Skin epidermis (tissue), 12 donors: ENCODE data around the gene ADISSP.
A peak's percentile ranks its signal among the peaks of the same experiment; 100 is the strongest.

Experiments
- H3K27ac ChIP-seq, 21 experiments: fragments of 200-600 bp; sonication (generic) in 11 of 21; one replicate each; pipeline ENCODE4 v1.5.0; 2020; ENCODE audit warnings: mild to moderate bottlenecking in 3 of 21, inconsistent platforms in 2 of 21, moderate library complexity in 2 of 21
- H3K4me3 ChIP-seq, 7 experiments: fragments of 200-600 bp; sonication (generic) in 2 of 7; one replicate each; pipeline ENCODE4 v1.5.0; 2020; ENCODE audit warnings: inconsistent platforms in 2 of 7, mild to moderate bottlenecking in 2 of 7, moderate library complexity in 1 of 7

Gene ADISSP

GRCh38 chr20:3784216-3784853 lies 16.8 kb upstream of the ADISSP start:
- H3K4me3 ChIP-seq, result peak overlapping the region in 3 of 7 experiments; percentile 56 to 64 (median 57)
- H3K27ac ChIP-seq, result peak overlapping the region in 11 of 21 experiments; percentile 18 to 87 (median 70)

GRCh38 chr20:3783511-3784195 lies 16.1 kb upstream of the ADISSP start:
- Histone ChIP-seq H3K27ac (peak overlapping the region in 14 of 21 experiments; percentile 12 to 87 (median 58)), H3K4me3 (peak overlapping the region in 2 of 7 experiments; percentile 3 to 64)

GRCh38 chr20:3783068-3783489 lies 15.5 kb upstream of the ADISSP start:
- H3K27ac ChIP-seq, result peak overlapping the region in 16 of 21 experiments; percentile 7 to 87 (median 49)

GRCh38 chr20:3782597-3782996 lies 15.0 kb upstream of the ADISSP start:
- Histone ChIP-seq H3K4me3 (no peak overlapping the region), H3K27ac (peak overlapping the region in 15 of 21 experiments; percentile 0 to 87 (median 50))

More at GRCh38 chr20:3783068-3783489, 15.5 kb upstream of the ADISSP start:
- no peak overlapping the region for H3K4me3 ChIP-seq

- Histone ChIP-seq H3K4me3 (peak within 1 kb of the TSS in 6 of 7 experiments; percentile 10 to 32 (median 24)), H3K27ac (peak within 1 kb of the TSS in 11 of 21 experiments; percentile 0 to 87 (median 50))
These were observed 13.8 kb upstream of the ADISSP start, which contains the start of gene SPEF1 for GRCh38 chr20:3781153-3781910. TSS of gene SPEF1 (minus strand) at chr20:3781448. CDS start at chr20:3781287, 161 bp downstream.

- no peak overlapping the region for H3K27ac ChIP-seq
- no peak overlapping the region for H3K4me3 ChIP-seq
These were observed 11.4 kb upstream of the ADISSP start for GRCh38 chr20:3778976-3779375.

GRCh38 chr20:3777716-3778629 lies 10.4 kb upstream of the ADISSP start:
- peak overlapping the region; percentile 36 to 48 (median 41) for H3K4me3 ChIP-seq
- H3K27ac ChIP-seq, result peak overlapping the region in 7 of 21 experiments; percentile 2 to 64 (median 18)

- peak overlapping the region in 6 of 21 experiments; percentile 2 to 64 (median 37) for H3K27ac ChIP-seq
- H3K4me3 ChIP-seq, result peak overlapping the region; percentile 36 to 48 (median 41)
These were observed 9.8 kb upstream of the ADISSP start for GRCh38 chr20:3777381-3777715.

- no peak overlapping the region for H3K27ac ChIP-seq
- no peak overlapping the region for H3K4me3 ChIP-seq
These were observed 8.0 kb upstream of the ADISSP start for GRCh38 chr20:3775457-3776108.

- H3K4me3 ChIP-seq, result no peak overlapping the region
These were observed 4.1 kb upstream of the ADISSP start for GRCh38 chr20:3771552-3772058.

GRCh38 chr20:3768342-3769130 lies 983 bp upstream of the ADISSP start:
- Histone ChIP-seq H3K4me3 (peak overlapping the region; percentile 61 to 77 (median 71)), H3K27ac (peak overlapping the region; percentile 65 to 94 (median 89))

More at GRCh38 chr20:3771552-3772058, 4.1 kb upstream of the ADISSP start:
- H3K27ac ChIP-seq, result no peak overlapping the region

GRCh38 chr20:3767110-3767426 lies 485 bp downstream of the ADISSP start:
- Histone ChIP-seq H3K4me3 (peak overlapping the region; percentile 61 to 77 (median 71)), H3K27ac (peak overlapping the region in 17 of 21 experiments; percentile 32 to 92 (median 75))

GRCh38 chr20:3766422-3767109 lies 987 bp downstream of the ADISSP start:
- Histone ChIP-seq H3K27ac (peak overlapping the region in 15 of 21 experiments; percentile 19 to 91 (median 68)), H3K4me3 (peak overlapping the region; percentile 61 to 77 (median 71))

- no peak overlapping the region for H3K4me3 ChIP-seq
These were observed 2.2 kb downstream of the ADISSP start for GRCh38 chr20:3765171-3765882.

GRCh38 chr20:3764659-3765058 lies 2.9 kb downstream of the ADISSP start:
- Histone ChIP-seq H3K4me3 (no peak overlapping the region), H3K27ac (peak overlapping the region in 5 of 21 experiments; percentile 0 to 33 (median 26))

More at GRCh38 chr20:3765171-3765882, 2.2 kb downstream of the ADISSP start:
- peak overlapping the region in 6 of 21 experiments; percentile 0 to 33 (median 26) for H3K27ac ChIP-seq
